Bronchial epithelial cell (primary cell): ENCODE results near the gene OR4D1. TPM values are rescaled to one million over a fixed set of nuclear protein-coding genes. Genes with fewer than 3 reads are reported as not detected.

Source experiments
- DNase-seq: peaks from one replicate; pipeline ENCODE4 v3.0.0-alpha.2; 2010; ENCODE audit warnings: low read depth
- FAIRE-seq: peaks from 2 replicates; lab custom pipeline; 2011; peaks lifted over from hg19 to GRCh38; lab: Jason Lieb, UNC
- H3K27me3 ChIP-seq: 2 replicates; pipeline ENCODE4 v1.5.1; 2011; ENCODE audit warnings: low read length; ENCODE audit not compliant: control insufficient read depth, insufficient read depth
- H3K36me3 ChIP-seq: 2 replicates; pipeline ENCODE4 v1.5.1; 2011; ENCODE audit warnings: low read length; ENCODE audit not compliant: control insufficient read depth, insufficient read depth
- H3K4me3 ChIP-seq: 2 replicates; pipeline ENCODE4 v1.5.1; 2011; ENCODE audit warnings: mild to moderate bottlenecking, low read depth, low read length, control low read depth
- CTCF ChIP-seq: IDR thresholded peaks from 2 replicates; pipeline ENCODE4 v1.5.1; 2011; ENCODE audit warnings: mild to moderate bottlenecking, moderate library complexity, low read length, control low read depth, inconsistent platforms; ENCODE audit not compliant: insufficient read depth, severe bottlenecking
- total RNA-seq: library from RNA; depleted of rRNA; stranded (reverse); fragments of >200 nt; gene quantifications from 2 replicates; pipeline ENCODE4 v1.2.1, GENCODE V29; 2014

OR4D1 gene
- total RNA-seq, 1 donor from 2014 or later, result not detected

DNA sequence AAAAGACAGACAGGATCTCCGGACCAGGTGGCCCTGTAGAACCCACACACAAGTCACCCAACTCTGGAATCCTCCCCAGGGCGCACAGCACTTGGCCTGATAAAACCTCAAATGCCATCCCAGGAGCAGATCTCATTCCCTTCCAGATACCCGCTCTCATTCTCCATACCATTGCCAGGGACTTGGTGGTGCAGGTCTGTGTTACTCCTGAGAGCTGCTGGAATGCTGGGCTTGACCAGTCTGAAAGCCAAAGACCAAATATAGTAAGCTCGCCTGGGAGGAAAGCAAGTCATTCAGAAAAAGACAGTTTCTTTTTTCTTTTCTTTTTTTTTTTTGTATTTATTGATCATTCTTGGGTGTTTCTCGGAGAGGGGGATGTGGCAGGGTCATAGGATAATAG is 60.2 kb downstream of the OR4D1 start:
- Histone ChIP-seq H3K27me3 (no peaks in the 10 kb centered on the region), H3K4me3 (no peak overlapping the region), H3K36me3 (peaks cover 4% of the 10 kb centered on the region)
- DNase-seq, result no peak
- TF ChIP-seq CTCF, result no peak
- FAIRE-seq, result no peak

Other genes starting within 250 kb of the OR4D1 start
- gene CUEDC1, start 193.0 kb upstream of the OR4D1 start, total RNA-seq, result 3.4 and 6.9 TPM in 2 replicates
- gene VEZF1, start 160.1 kb upstream of the OR4D1 start, total RNA-seq, result 17.3 and 23.2 TPM in 2 replicates
- gene SRSF1, start 141.1 kb upstream of the OR4D1 start, total RNA-seq, result 239 and 392 TPM in 2 replicates
- gene DYNLL2, start 65.0 kb upstream of the OR4D1 start, total RNA-seq, result 16.8 and 27.3 TPM in 2 replicates
- not detected in 2 replicates for gene OR4D2, start 18.6 kb downstream of the OR4D1 start, total RNA-seq
- not detected in 2 replicates for gene EPX, start 44.3 kb downstream of the OR4D1 start, total RNA-seq
- gene MKS1, start 70.9 kb downstream of the OR4D1 start, total RNA-seq, result 8.8 and 11.1 TPM in 2 replicates
- gene LPO, start 90.2 kb downstream of the OR4D1 start, total RNA-seq, result not detected in 2 replicates
- not detected in 2 replicates for gene MPO, start 132.6 kb downstream of the OR4D1 start, total RNA-seq
- 0.26 and 0.53 TPM in 2 replicates for gene TSPOAP1, start 180.4 kb downstream of the OR4D1 start, total RNA-seq
- 43.1 and 52.1 TPM in 2 replicates for gene SUPT4H1, start 203.8 kb downstream of the OR4D1 start, total RNA-seq